NB4 (cell line): ENCODE results near the gene NCOA1.

Experiments
- MYC ChIP-seq: IDR thresholded peaks from 2 replicates; pipeline ENCODE4 v1.6.1; 2011; ENCODE audit warnings: low read depth, low read length
- POLR2A ChIP-seq: IDR thresholded peaks from 2 replicates; pipeline ENCODE4 v1.6.1; 2011; ENCODE audit warnings: mild to moderate bottlenecking; ENCODE audit not compliant: insufficient read length; ENCODE audit errors: extremely low read depth
- TF ChIP-seq, protein P1 (sequence below): IDR thresholded peaks from one replicate; pipeline ENCODE4 v1.5.1; 2012; ENCODE audit warnings: low read depth, low read length

DNA sequence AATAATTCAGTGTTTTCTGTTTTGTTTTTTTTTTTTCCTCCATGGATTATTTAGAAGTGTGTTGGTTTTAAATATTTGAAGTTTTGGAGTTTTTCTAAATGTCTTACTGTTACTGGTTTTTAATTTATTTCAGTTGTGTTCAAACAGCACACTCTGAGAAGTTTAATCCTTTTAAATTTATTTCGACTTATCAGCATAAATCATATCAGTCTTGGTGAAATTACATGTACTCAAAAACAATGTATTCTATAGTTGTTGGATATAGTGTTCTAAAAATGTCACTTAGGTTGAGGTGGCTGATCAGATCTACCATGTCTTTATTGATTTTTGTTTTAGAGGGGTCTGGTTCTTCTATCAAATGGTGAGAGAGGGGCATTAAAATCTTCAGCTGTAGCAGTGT lies 134.7 kb downstream of the NCOA1 start:
- TF ChIP-seq, protein P1, sequence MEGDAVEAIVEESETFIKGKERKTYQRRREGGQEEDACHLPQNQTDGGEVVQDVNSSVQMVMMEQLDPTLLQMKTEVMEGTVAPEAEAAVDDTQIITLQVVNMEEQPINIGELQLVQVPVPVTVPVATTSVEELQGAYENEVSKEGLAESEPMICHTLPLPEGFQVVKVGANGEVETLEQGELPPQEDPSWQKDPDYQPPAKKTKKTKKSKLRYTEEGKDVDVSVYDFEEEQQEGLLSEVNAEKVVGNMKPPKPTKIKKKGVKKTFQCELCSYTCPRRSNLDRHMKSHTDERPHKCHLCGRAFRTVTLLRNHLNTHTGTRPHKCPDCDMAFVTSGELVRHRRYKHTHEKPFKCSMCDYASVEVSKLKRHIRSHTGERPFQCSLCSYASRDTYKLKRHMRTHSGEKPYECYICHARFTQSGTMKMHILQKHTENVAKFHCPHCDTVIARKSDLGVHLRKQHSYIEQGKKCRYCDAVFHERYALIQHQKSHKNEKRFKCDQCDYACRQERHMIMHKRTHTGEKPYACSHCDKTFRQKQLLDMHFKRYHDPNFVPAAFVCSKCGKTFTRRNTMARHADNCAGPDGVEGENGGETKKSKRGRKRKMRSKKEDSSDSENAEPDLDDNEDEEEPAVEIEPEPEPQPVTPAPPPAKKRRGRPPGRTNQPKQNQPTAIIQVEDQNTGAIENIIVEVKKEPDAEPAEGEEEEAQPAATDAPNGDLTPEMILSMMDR: no peak
- TF ChIP-seq POLR2A: no peak
- TF ChIP-seq MYC: no peak
